Activated T-cell treated with anti-CD3 and anti-CD28 coated beads, Interleukin-2, amount 50 U/mL, for 1 hour (primary cell): Measurements from ENCODE around the gene GNS.
"Not testable (repeated sequence)": the region's sequence is repeated elsewhere in the genome, so short reads cannot be mapped to it uniquely, and the experiment has no call there.

Experiments used
- DNase-seq: peaks from one replicate; pipeline ENCODE4 v3.0.0-alpha.2; 2020

GNS gene

DNA sequence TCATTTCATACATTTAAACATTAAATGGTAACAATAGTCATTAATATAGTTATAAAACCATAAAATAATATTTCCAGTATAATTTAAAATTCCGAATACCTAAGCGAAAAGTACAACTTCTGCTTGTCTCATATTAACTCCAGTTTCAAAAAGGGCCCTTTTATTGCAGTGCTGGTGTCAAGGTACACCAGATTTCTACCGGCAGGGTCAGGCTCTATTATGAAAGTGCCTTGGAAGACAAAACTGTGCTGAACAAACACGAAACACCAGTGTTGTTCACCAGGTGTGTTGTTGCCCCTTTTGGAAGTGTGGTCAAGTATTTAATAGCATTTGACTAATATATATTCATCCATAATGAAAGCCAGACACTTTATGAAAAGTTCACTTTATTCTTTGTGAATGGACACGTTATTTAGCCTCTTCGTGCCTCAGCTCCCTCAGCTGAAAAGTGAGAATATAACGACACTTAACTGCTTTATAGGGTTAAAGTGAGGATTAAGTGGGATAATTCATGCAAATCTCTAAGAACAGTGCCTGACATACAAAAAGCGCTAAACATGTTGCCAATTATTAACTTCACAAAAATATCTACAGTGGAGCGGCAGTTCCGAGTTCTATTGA, 20.3 kb upstream of the GNS start:
- no peak for DNase-seq

GRCh38 chr12:64775147-64775736, 16.0 kb upstream of the GNS start:
- DNase-seq, result not testable (repeated sequence)

GRCh38 chr12:64773386-64773785, 14.2 kb upstream of the GNS start:
- DNase-seq, result no peak

GRCh38 chr12:64767495-64767894, 8.3 kb upstream of the GNS start:
- DNase-seq, result no peak

DNA sequence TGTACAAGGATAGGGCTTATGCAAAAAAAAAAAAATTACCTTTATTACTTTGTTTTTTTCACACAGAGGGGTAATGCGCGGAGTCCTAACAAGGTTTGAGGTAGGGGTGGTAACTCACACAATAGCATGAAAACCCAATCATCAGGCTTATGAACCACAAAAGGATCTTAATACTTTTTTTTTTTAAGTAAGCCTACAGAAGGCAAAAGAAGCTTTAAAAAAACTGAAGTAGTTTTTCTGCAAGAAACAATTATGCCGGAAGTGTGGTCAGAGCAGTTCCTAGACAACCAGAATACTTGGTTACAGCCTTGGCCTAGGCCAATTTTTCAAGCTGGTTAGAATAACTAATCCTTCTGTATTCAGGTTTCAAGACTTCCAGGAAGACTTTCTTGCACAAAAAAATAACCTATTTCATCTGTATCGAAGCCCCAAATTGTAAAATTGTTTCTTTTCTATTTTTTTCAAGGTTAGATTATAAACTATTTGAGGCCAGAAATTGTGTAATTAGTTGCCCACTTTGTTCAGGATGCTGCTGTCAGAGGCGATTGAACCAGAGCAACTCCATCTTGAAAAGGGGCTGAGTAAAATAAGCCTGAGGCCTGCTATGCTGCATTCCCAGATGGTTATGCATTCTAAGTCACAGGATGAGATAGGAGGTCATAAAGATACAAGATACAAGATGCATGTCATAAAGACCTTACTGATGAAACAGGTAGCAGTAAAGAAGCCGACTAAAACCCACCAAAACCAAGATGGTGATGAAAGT, 1.8 kb upstream of the GNS start:
- DNase-seq, result no peak

DNA sequence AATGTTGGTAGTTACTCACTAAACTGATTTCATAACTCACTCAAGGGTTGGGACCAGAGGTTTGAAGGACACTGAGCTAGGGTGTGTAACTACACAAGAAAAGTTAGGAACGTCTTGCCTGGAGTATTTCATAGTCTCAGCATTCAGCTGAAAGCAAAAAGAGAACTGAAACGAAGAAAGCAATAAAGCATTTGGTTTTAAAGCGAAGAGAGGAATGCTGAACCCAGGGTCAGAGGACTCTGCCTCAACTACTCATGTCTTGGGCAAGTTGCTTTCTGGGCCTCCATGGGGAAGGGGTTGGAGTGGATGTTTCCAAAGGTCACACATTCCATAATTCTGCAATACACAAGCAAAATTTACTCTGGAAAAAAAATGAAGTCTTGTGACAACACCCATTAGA, 1.4 kb downstream of the GNS start:
- no peak for DNase-seq

DNA sequence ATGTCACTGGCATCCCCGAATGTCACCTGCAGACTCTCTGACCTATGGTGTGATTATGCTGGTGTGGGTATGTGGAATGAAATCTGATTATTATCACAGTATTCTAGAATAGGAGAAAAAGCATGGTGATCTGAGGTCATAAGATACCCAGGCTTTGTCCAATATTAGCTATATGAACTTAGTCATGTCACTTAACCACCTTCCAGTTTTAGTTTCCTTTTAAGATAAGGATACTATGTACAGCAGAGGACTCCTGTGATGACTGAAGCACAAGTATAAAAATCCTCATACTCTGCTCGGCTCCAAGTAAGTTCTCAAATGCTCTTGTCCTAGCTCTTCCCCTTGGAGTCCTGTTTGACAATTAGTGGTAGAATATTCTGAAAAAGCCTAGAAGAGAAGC, 2.8 kb downstream of the GNS start:
- no peak for DNase-seq

- DNase-seq, result no peak
These were observed 5.8 kb downstream of the GNS start for GRCh38 chr12:64753427-64753826.

DNA sequence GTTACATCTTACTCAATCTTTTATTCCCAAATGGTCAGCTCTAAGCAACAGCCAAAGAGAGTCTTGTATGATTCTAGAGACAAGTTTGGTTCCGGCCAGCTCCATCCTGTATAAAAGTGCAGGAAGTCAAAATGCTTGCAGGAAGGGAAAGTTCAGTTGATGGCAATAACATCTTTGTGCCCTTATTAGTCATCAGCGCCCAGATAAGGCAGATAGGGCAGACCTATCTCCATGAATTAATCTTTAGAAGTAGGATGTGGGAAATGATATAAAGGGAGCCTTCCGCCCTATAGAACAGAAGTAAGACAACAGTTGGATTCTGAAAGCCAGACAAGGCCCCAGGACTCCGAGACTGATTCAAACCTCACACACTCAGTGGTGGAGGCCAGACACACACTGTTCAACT, 6.4 kb downstream of the GNS start:
- DNase-seq, result no peak

DNA sequence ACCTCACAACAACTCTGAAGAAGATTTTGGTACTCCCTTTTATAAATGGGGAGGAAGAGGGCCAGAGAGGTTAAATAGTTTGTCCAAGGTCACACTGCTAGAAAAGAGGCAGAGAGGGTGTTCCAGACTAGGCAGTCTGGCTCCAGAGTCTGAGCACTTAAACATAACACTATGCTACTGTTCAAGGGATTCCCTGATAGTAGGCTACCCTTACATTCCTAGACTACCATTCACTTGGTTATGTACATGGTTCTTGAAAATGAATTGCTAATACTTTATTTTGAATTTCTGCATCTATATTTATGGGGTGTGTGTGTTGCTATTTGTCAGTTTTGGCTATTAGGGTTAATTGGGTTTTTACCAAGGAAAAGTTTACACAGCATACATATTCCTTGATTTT, 7.2 kb downstream of the GNS start:
- no peak for DNase-seq

GRCh38 chr12:64749461-64750200, 9.6 kb downstream of the GNS start:
- no peak for DNase-seq

- DNase-seq, result no peak
These were observed 11.5 kb downstream of the GNS start for GRCh38 chr12:64747695-64748094.

DNA sequence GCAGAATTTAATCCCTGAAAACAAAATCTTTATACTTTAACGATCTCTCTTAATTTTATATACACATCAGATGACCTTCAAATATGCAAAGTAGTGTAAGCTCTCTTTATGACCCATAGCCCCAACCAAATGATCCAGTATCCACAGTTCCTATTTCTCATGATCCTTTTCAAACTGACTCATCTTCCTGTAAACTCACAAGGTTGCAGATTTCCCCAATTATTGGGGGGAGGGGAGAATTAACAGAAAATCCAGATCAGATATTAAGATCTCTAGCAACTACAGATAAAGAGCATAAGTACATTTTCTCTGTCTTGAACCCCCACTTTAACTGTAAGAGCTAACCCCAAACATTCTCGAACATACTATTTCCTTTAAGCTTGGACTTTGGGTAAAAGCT, 12.5 kb downstream of the GNS start:
- no peak for DNase-seq

DNA sequence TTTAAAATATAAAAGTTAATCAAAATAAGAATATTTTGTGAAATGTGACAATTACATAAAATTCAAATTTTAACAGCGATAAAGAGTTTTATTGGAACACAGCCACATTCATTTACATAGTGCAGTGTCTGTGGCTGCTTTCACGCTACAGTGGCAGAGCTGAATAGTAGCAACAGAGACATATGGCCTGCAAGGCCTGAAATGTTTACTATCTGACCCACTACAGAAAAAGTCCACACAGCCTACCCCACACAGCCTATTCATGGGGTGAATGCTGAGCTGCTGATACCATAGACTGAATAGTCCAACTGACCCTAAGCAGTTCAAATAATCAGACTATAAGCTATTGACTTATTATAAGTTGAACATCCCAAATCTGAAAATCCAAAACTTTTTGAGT, 13.2 kb downstream of the GNS start:
- no peak for DNase-seq

DNA sequence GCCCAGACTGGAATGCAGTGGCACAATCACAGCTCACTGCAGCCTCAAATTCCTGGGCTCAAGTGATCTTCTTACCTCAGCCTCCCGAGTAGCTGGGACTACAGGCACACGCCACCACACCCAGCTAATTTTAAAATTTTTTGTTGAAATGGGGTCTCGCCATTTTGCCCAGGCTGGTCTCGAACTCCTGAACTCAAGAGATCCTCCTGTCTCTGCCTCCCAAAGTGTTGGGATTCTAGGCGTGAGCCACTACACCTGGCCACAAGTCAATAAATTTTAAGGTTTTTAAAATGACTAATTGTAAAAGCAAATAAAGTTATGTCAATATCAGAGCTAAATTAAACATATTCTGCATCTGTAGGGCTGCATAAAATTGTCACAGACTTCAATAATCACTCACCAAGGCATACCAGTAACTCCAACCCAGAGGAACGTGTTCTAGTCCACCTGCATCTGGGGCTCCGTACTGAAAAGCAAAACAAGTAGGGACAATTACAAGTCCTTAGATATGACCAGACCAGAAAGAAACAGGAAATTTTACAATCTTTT, 13.9 kb downstream of the GNS start:
- DNase-seq, result no peak

- no peak for DNase-seq
These were observed 14.6 kb downstream of the GNS start for GRCh38 chr12:64744422-64745258.

- DNase-seq, result no peak
These were observed 16.0 kb downstream of the GNS start for GRCh38 chr12:64743206-64743605.

- DNase-seq, result no peak
These were observed 16.8 kb downstream of the GNS start for GRCh38 chr12:64742416-64742815.

- no peak for DNase-seq
These were observed 18.6 kb downstream of the GNS start for GRCh38 chr12:64740646-64741045.

DNA sequence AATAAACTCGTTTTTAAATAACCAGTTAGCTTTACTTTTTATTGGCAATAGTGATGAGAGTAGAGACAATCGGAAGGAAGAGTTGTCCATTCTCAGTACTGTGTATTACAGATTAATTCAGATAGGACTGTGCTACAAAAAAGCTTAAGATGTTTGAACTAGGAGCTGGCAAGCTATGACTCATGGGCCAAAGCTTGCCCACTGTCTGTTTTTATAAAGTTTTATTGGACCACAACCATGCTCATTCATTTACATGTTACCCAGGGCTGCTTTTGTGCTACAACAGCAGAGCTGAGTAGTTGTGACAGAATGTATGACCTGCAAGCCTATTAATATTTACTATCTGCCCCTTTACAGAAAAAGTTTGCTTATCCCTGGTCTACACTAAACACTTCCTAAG, 19.4 kb downstream of the GNS start:
- DNase-seq, result no peak

GRCh38 chr12:64737539-64737938, 21.7 kb downstream of the GNS start:
- no peak for DNase-seq

DNA sequence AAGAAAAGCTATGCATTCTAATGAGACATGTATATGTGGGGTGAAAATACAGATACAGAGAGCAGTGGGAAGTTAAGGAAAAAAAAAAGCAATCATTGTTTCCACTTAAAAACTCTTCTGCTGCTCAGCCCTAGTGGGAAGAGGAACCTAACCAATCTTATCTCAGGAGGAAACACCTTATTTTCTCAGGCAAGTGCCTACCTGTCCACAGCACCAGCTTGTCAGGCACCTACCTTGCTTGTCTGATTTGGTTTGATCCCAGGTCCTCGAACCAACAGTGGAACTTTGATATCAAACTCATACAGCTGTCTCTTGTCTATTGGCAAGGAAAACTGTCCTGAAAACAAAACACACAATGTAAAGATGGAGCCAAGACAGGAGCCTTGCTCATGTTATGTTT, 22.4 kb downstream of the GNS start:
- no peak for DNase-seq

DNA sequence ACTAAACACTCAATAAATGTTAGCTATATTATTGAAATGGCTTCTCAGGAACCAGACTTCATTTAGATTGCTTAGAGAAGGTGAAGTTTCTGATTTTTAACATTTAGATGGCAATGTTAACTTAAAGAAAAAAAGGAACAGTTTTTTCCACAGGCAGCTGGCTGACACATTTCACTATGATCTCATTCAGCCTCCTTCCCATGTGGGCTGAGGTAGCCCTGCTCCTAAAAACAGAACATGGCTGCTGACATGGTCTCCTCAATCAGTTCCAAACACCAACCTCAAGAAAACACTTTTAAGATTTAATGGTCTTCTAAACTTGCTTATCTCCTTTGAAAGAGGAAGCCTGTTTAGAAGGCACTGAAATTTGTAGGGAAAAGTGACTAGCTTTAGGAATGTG, 23.8 kb downstream of the GNS start:
- no peak for DNase-seq
